Measurements from ENCODE around the gene SUMO2. TPM values are rescaled to one million over a fixed set of nuclear protein-coding genes. Genes with fewer than 3 reads are reported as not detected.

The SUMO2 gene
- total and polyA plus RNA-seq, 9 of the 15 experiments (the other 6 are each of a cell fraction or from before 2014, with no cell fraction given): 157 to 733 (median 419) TPM

GRCh38 chr17:75205037-75205792 lies 22.5 kb upstream of the SUMO2 start, which contains the start of gene NUP85 (continued):
- TF ChIP-seq HEY1 (CRISPR knock-in tag; IDR thresholded peaks at IDR 0.05; ENCODE audit: borderline replicate concordance) (no peak), CREBBP (IDR thresholded peaks at IDR 0.05; ENCODE audit: low read depth, low read length) (no peak), RNF2 (IDR thresholded peaks at IDR 0.05) (peak; percentile 23; the same call in 1 of the 2 replicates), DEAF1 (CRISPR knock-in tag; IDR thresholded peaks at IDR 0.05) (no peak), ARNT (IDR thresholded peaks at IDR 0.05) (no peak), MAFF (IDR thresholded peaks at IDR 0.05; ENCODE audit: low read length) (no peak), POU5F1 (IDR thresholded peaks at IDR 0.05; ENCODE audit: borderline replicate concordance, low read depth, low read length, partially characterized antibody) (no peak), ZNF316 (IDR thresholded peaks at IDR 0.05) (no peak), ZNF280B (CRISPR knock-in tag; IDR thresholded peaks at IDR 0.05) (no peak), FOXP1 (CRISPR knock-in tag; IDR thresholded peaks at IDR 0.05) (no peak), WHSC1 (IDR thresholded peaks at IDR 0.05; ENCODE audit: low read length) (no peak), ATF6 (CRISPR knock-in tag; IDR thresholded peaks at IDR 0.05) (peak; percentile 63; the same call in 1 of the 2 replicates), SMARCB1 (IDR thresholded peaks at IDR 0.05; ENCODE audit: insufficient read length, low read depth) (no peak), ZNF717 (CRISPR knock-in tag; IDR thresholded peaks at IDR 0.05) (no peak), U2AF1 (optimal IDR thresholded peaks at IDR 0.05; ENCODE audit: low read depth, low read length) (no peak), PREB (CRISPR knock-in tag; IDR thresholded peaks at IDR 0.05) (no peak), TOE1 (IDR thresholded peaks at IDR 0.05; ENCODE audit: borderline replicate concordance) (peak; percentile 97), TOE1 (CRISPR knock-in tag; IDR thresholded peaks at IDR 0.05; ENCODE audit: borderline replicate concordance, low read depth) (no peak), FOXK2 (conservative IDR thresholded peaks at IDR 0.05 in 1 of 2, IDR thresholded peaks at IDR 0.05 in 1 of 2; ENCODE audit: low read depth in 2 of 2) (peak in 1 of 2 experiments; percentile 48; a peak in 1 of 4 replicates), NR4A1 (CRISPR knock-in tag; IDR thresholded peaks at IDR 0.05) (no peak), NR4A1 (tag; IDR thresholded peaks at IDR 0.05) (0 out of 2 replicates have a peak, but pooled peaks have one; percentile 29), SP2 (IDR thresholded peaks at IDR 0.05; ENCODE audit: extremely low read depth, low read depth, low read length, poor library complexity, severe bottlenecking) (no peak), HNRNPK (IDR thresholded peaks at IDR 0.05; ENCODE audit: low read depth, low read length, poor library complexity, severe bottlenecking) (no peak)

All from K562 (cell line).